ENCODE results near the gene LASP1.

DNA sequence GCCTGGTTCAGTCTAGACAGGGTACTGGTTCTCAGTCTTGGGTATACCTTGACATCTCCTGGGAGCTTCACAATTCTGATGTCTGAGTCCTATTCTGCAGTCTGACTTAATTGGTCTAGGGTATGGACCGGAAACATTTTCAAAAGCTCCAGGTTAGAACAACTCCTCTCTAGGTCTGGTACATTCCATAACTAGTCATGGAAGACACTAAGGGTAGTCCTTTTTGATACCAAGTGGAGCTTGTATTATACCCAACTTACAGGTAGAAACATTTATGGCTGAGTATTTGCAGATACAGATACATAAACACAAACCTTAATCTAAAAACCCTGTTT is 21.3 kb upstream of the LASP1 start:
- TF ChIP-seq, protein P1, sequence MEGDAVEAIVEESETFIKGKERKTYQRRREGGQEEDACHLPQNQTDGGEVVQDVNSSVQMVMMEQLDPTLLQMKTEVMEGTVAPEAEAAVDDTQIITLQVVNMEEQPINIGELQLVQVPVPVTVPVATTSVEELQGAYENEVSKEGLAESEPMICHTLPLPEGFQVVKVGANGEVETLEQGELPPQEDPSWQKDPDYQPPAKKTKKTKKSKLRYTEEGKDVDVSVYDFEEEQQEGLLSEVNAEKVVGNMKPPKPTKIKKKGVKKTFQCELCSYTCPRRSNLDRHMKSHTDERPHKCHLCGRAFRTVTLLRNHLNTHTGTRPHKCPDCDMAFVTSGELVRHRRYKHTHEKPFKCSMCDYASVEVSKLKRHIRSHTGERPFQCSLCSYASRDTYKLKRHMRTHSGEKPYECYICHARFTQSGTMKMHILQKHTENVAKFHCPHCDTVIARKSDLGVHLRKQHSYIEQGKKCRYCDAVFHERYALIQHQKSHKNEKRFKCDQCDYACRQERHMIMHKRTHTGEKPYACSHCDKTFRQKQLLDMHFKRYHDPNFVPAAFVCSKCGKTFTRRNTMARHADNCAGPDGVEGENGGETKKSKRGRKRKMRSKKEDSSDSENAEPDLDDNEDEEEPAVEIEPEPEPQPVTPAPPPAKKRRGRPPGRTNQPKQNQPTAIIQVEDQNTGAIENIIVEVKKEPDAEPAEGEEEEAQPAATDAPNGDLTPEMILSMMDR (IDR thresholded peaks at IDR 0.05) = no peak
- TF ChIP-seq POLR2A (IDR thresholded peaks at IDR 0.05) = no peak

Data from ovary (tissue), 3 donors.